GM12891 (cell line): Measurements from ENCODE around the gene PUM1.

ENCODE experiments used
- DNase-seq: peaks from one replicate; pipeline ENCODE4 v3.0.0; 2011; ENCODE audit warnings: low spot score; ENCODE audit not compliant: insufficient read length
- FAIRE-seq: peaks from 2 replicates; lab custom pipeline; 2011; peaks lifted over from hg19 to GRCh38; lab: Jason Lieb, UNC
- PAX5 ChIP-seq: IDR thresholded peaks from 2 replicates; pipeline ENCODE4 v1.6.1; 2011; ENCODE audit warnings: low read length, moderate library complexity, mild to moderate bottlenecking; ENCODE audit not compliant: insufficient read depth, severe bottlenecking
- POLR2A ChIP-seq: IDR thresholded peaks from 2 replicates; pipeline ENCODE4 v1.6.1; 2011; ENCODE audit warnings: low read depth, low read length, control low read depth
- POLR2AphosphoS5 ChIP-seq: IDR thresholded peaks from 2 replicates; pipeline ENCODE4 v1.6.1; 2011; ENCODE audit warnings: low read depth, low read length, control low read depth
- POU2F2 ChIP-seq: IDR thresholded peaks from 2 replicates; pipeline ENCODE4 v1.6.1; 2011; ENCODE audit warnings: low read depth, mild to moderate bottlenecking, control low read depth, low read length, moderate library complexity
- SPI1 ChIP-seq: IDR thresholded peaks from 2 replicates; pipeline ENCODE4 v1.6.1; 2011; ENCODE audit warnings: low read depth, low read length, control low read depth
- TAF1 ChIP-seq: IDR thresholded peaks from 2 replicates; pipeline ENCODE4 v1.6.1; 2011; ENCODE audit warnings: low read depth, low read length, control low read depth

Gene PUM1

GRCh38 chr1:30904962-30905335 lies 160.6 kb downstream of the PUM1 start:
- TF ChIP-seq TAF1, result no peak
- no peak for TF ChIP-seq POLR2A
- TF ChIP-seq POLR2AphosphoS5, result no peak
- no peak for TF ChIP-seq POU2F2
- no peak for TF ChIP-seq SPI1
- TF ChIP-seq PAX5, result no peak
- FAIRE-seq (no peak), DNase-seq (no peak)

- TF ChIP-seq PAX5 (no peak), POLR2A (no peak), TAF1 (no peak), POLR2AphosphoS5 (no peak), POU2F2 (no peak), SPI1 (no peak)
- FAIRE-seq (no peak), DNase-seq (no peak)
These were observed 161.1 kb downstream of the PUM1 start for GRCh38 chr1:30904191-30904961.

- TF ChIP-seq TAF1 (no peak), POLR2A (no peak), SPI1 (no peak), PAX5 (no peak), POU2F2 (no peak), POLR2AphosphoS5 (no peak)
- no peak for FAIRE-seq
- no peak for DNase-seq
These were observed 162.0 kb downstream of the PUM1 start for GRCh38 chr1:30903343-30904034.

GRCh38 chr1:30902593-30903290 lies 162.8 kb downstream of the PUM1 start:
- DNase-seq (no peak), FAIRE-seq (no peak)
- TF ChIP-seq POLR2AphosphoS5 (no peak), PAX5 (no peak), POLR2A (no peak), TAF1 (no peak), SPI1 (no peak), POU2F2 (no peak)

GRCh38 chr1:30901798-30902581 lies 163.5 kb downstream of the PUM1 start:
- no peak for TF ChIP-seq POLR2A
- no peak for TF ChIP-seq POLR2AphosphoS5
- TF ChIP-seq PAX5, result no peak
- no peak for TF ChIP-seq TAF1
- no peak for TF ChIP-seq SPI1
- DNase-seq (no peak), FAIRE-seq (no peak)

- DNase-seq (no peak), FAIRE-seq (no peak)
- TF ChIP-seq POLR2AphosphoS5 (no peak), PAX5 (no peak), SPI1 (no peak), TAF1 (no peak), POLR2A (no peak), POU2F2 (no peak)
These were observed 164.5 kb downstream of the PUM1 start for GRCh38 chr1:30900931-30901560.

- FAIRE-seq, result no peak
These were observed 165.0 kb downstream of the PUM1 start for GRCh38 chr1:30900486-30900885.

GRCh38 chr1:30899577-30900389 lies 165.7 kb downstream of the PUM1 start:
- no peak for DNase-seq
- FAIRE-seq, result peak; percentile 47
- TF ChIP-seq POU2F2 (no peak), POLR2AphosphoS5 (no peak), SPI1 (no peak), PAX5 (no peak), TAF1 (no peak), POLR2A (no peak)

More at GRCh38 chr1:30900486-30900885, 165.0 kb downstream of the PUM1 start:
- no peak for TF ChIP-seq POU2F2
- no peak for TF ChIP-seq SPI1
- TF ChIP-seq POLR2A, result no peak
- no peak for TF ChIP-seq POLR2AphosphoS5
- no peak for TF ChIP-seq PAX5
- no peak for TF ChIP-seq TAF1
- no peak for DNase-seq

GRCh38 chr1:30898031-30898815 lies 167.3 kb downstream of the PUM1 start:
- no peak for DNase-seq
- TF ChIP-seq TAF1 (no peak), PAX5 (no peak), SPI1 (no peak), POU2F2 (no peak), POLR2AphosphoS5 (no peak), POLR2A (no peak)
- FAIRE-seq, result no peak
